OCI-LY1 (cell line): ENCODE data around the gene SPATA32.

Source experiments
- EZH2 ChIP-seq: fragments of 200-600 bp; sonication (generic), shearing (Covaris generic); IDR thresholded peaks from 2 replicates; pipeline ENCODE4 v1.8.0; 2017; ENCODE audit warnings: borderline replicate concordance, mixed run types, mild to moderate bottlenecking, antibody characterized with exemption, low read length, moderate library complexity, mixed read lengths
- TF ChIP-seq, protein P1 (sequence below): fragments of 200-600 bp; sonication (generic), shearing (Covaris generic); IDR thresholded peaks from 2 replicates; pipeline ENCODE4 v1.5.1; 2017; ENCODE audit warnings: mild to moderate bottlenecking, antibody characterized with exemption, low read length, moderate library complexity, mixed read lengths

DNA sequence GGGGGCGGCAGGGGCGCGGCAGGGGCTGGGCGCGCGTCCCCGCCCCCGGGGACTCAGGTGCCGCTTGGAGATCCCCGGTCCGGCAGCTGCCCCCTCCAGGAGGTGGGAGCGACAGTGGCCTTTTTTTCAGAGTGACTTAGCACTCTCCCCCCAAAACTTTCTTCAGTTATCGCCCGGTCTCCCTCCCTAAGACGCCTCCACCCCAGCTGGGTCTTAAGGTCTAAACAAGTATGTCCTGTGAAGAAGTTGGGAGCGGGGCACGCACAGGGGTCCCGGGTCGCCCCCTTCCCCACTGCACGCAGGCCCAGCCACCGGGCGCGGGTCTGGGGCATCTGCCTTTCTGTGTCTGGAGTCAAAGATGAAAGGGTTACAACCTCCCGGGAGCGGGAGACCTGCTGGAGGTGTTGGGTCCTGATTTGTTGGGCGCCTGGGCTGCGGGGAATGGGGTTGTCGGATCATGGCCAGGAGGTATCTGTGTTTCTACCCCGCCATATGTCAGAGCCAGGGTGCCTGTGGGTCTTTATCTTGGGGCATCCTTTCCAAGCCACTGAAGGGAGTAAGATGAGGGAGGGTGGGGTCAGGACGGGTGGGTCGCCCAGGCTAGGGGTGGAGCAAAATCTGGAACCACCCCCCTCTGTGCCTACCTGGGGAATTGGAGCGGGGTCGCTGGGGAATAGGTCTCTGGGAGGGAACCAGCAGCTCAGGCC is 39.5 kb downstream of the SPATA32 start:
- TF ChIP-seq, protein P1, sequence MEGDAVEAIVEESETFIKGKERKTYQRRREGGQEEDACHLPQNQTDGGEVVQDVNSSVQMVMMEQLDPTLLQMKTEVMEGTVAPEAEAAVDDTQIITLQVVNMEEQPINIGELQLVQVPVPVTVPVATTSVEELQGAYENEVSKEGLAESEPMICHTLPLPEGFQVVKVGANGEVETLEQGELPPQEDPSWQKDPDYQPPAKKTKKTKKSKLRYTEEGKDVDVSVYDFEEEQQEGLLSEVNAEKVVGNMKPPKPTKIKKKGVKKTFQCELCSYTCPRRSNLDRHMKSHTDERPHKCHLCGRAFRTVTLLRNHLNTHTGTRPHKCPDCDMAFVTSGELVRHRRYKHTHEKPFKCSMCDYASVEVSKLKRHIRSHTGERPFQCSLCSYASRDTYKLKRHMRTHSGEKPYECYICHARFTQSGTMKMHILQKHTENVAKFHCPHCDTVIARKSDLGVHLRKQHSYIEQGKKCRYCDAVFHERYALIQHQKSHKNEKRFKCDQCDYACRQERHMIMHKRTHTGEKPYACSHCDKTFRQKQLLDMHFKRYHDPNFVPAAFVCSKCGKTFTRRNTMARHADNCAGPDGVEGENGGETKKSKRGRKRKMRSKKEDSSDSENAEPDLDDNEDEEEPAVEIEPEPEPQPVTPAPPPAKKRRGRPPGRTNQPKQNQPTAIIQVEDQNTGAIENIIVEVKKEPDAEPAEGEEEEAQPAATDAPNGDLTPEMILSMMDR: no peak
- no peak for TF ChIP-seq EZH2
